Brain pericyte (primary cell): ENCODE measurements around the gene RAB22A.

Experiments
- DNase-seq: peaks from one replicate; pipeline ENCODE4 v3.0.0-alpha.2; 2012; ENCODE audit warnings: low read depth, low spot score

The RAB22A gene

GRCh38 chr20:58384821-58385220 is 75.3 kb downstream of the RAB22A start:
- DNase-seq, result no peak

GRCh38 chr20:58388028-58388601 is 78.6 kb downstream of the RAB22A start:
- DNase-seq, result no peak

- peak; percentile 86 for DNase-seq
Observed at GRCh38 chr20:58388882-58389323, 79.4 kb downstream of the RAB22A start, which contains the start of gene VAPB. Gene VAPB (plus strand): TSS chr20:58389229. CDS start chr20:58389460, 231 bp downstream.

- DNase-seq, result no peak
Observed at GRCh38 chr20:58389324-58389967, 79.9 kb downstream of the RAB22A start.

GRCh38 chr20:58389968-58390658 is 80.6 kb downstream of the RAB22A start:
- no peak for DNase-seq

GRCh38 chr20:58390659-58391035 is 81.1 kb downstream of the RAB22A start:
- DNase-seq, result no peak

GRCh38 chr20:58392286-58392685 is 82.8 kb downstream of the RAB22A start:
- DNase-seq, result no peak

- no peak for DNase-seq
Observed at GRCh38 chr20:58393299-58393698, 83.8 kb downstream of the RAB22A start.

- DNase-seq, result no peak
Observed at GRCh38 chr20:58394801-58395200, 85.3 kb downstream of the RAB22A start.

- DNase-seq, result no peak
Observed at GRCh38 chr20:58395604-58396003, 86.1 kb downstream of the RAB22A start.

GRCh38 chr20:58397429-58397828 is 87.9 kb downstream of the RAB22A start:
- no peak for DNase-seq

GRCh38 chr20:58398254-58398653 is 88.7 kb downstream of the RAB22A start:
- DNase-seq, result no peak

- no peak for DNase-seq
Observed at GRCh38 chr20:58399926-58400325, 90.4 kb downstream of the RAB22A start.

- no peak for DNase-seq
Observed at GRCh38 chr20:58401162-58401561, 91.6 kb downstream of the RAB22A start.

GRCh38 chr20:58402305-58402704 is 92.8 kb downstream of the RAB22A start:
- no peak for DNase-seq

- DNase-seq, result no peak
Observed at GRCh38 chr20:58402827-58403226, 93.3 kb downstream of the RAB22A start.

- no peak for DNase-seq
Observed at GRCh38 chr20:58403272-58403671, 93.8 kb downstream of the RAB22A start.

- no peak for DNase-seq
Observed at GRCh38 chr20:58405504-58406291, 96.2 kb downstream of the RAB22A start.

- DNase-seq, result no peak
Observed at GRCh38 chr20:58406422-58407001, 97.0 kb downstream of the RAB22A start.

- no peak for DNase-seq
Observed at GRCh38 chr20:58407201-58407873, 97.8 kb downstream of the RAB22A start.

- DNase-seq, result no peak
Observed at GRCh38 chr20:58407966-58408557, 98.5 kb downstream of the RAB22A start.
